ENCODE results near the gene CERS2. TPM values are rescaled to one million over a fixed set of nuclear protein-coding genes. Genes with fewer than 3 reads are reported as not detected.

CERS2 gene
- total RNA-seq, 1 donor from 2014 or later = 78.9 TPM

GRCh38 chr1:150987924-150988323 is 13.3 kb upstream of the CERS2 start:
- no peaks in the 10 kb centered on the region for H3K27me3 ChIP-seq (ENCODE audit: low read depth)
- DNase-seq = no peak
- no peaks in the 10 kb centered on the region for H3K4me1 ChIP-seq
- no peak overlapping the region for H3K27ac ChIP-seq (replicated peaks)
- H3K4me3 ChIP-seq = no peak overlapping the region
- TF ChIP-seq, protein P1, sequence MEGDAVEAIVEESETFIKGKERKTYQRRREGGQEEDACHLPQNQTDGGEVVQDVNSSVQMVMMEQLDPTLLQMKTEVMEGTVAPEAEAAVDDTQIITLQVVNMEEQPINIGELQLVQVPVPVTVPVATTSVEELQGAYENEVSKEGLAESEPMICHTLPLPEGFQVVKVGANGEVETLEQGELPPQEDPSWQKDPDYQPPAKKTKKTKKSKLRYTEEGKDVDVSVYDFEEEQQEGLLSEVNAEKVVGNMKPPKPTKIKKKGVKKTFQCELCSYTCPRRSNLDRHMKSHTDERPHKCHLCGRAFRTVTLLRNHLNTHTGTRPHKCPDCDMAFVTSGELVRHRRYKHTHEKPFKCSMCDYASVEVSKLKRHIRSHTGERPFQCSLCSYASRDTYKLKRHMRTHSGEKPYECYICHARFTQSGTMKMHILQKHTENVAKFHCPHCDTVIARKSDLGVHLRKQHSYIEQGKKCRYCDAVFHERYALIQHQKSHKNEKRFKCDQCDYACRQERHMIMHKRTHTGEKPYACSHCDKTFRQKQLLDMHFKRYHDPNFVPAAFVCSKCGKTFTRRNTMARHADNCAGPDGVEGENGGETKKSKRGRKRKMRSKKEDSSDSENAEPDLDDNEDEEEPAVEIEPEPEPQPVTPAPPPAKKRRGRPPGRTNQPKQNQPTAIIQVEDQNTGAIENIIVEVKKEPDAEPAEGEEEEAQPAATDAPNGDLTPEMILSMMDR (IDR thresholded peaks at IDR 0.05; ENCODE audit: borderline replicate concordance) = no peak
- intact Hi-C loops (cut with micrococcal nuclease) = no loop called here
- no peaks in the 10 kb centered on the region for H3K36me3 ChIP-seq
- no peaks in the 10 kb centered on the region for H3K9me3 ChIP-seq (replicated peaks)

DNA sequence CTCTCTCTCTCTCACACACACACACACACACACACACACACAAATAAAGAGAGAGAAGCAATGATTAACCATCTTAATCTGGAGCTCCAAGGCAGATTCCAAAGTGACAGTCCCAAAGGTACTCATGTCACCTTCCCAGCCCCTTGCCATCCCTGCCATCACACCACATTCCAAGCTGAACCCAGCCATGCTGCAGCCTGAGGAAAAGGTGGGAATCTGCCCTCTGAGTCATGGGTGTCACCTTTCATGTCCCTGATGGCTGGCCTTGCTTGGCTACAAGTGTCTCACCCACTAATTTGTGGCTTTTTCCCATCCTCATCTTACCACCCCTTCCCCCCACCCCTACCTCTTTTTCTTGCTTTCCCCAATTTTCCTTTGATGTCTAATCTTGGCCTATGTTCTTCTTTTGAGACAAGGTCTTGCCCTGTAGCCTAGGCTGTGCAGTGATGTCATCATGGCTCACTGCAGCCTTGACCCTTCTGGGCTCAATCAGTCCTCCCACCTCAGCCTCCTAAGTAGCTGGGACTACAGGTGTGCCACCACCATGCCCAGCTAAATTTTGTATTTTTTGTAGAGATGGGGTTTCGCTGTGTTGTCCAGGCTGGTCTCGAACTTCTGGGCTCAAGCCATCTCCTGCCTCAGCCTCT is 10.7 kb upstream of the CERS2 start:
- Histone ChIP-seq H3K36me3 (no peaks in the 10 kb centered on the region), H3K4me3 (no peak overlapping the region), H3K9me3 (replicated peaks) (no peaks in the 10 kb centered on the region), H3K27ac (replicated peaks) (no peak overlapping the region), H3K4me1 (no peaks in the 10 kb centered on the region), H3K27me3 (ENCODE audit: low read depth) (no peaks in the 10 kb centered on the region)
- TF ChIP-seq, protein P1 (IDR thresholded peaks at IDR 0.05; ENCODE audit: borderline replicate concordance) = no peak
- intact Hi-C loops (cut with micrococcal nuclease) = no loop called here
- DNase-seq = no peak

- no peaks in the 10 kb centered on the region for H3K9me3 ChIP-seq (replicated peaks)
- peaks cover 22% of the 10 kb centered on the region for H3K4me1 ChIP-seq
- no peaks in the 10 kb centered on the region for H3K36me3 ChIP-seq
- intact Hi-C loops (cut with micrococcal nuclease) = no loop called here
- no peaks in the 10 kb centered on the region for H3K27me3 ChIP-seq (ENCODE audit: low read depth)
- TF ChIP-seq, protein P1 (IDR thresholded peaks at IDR 0.05; ENCODE audit: borderline replicate concordance) = no peak
- no peak for DNase-seq
- H3K27ac ChIP-seq (replicated peaks) = no peak within 1 kb of the TSS
- no peak within 1 kb of the TSS for H3K4me3 ChIP-seq
Observed at GRCh38 chr1:150981805-150982712, 7.4 kb upstream of the CERS2 start, which contains the start of gene ANXA9. TSS of gene ANXA9 (plus strand) at chr1:150982292. CDS start at chr1:150983106, 814 bp downstream.

DNA sequence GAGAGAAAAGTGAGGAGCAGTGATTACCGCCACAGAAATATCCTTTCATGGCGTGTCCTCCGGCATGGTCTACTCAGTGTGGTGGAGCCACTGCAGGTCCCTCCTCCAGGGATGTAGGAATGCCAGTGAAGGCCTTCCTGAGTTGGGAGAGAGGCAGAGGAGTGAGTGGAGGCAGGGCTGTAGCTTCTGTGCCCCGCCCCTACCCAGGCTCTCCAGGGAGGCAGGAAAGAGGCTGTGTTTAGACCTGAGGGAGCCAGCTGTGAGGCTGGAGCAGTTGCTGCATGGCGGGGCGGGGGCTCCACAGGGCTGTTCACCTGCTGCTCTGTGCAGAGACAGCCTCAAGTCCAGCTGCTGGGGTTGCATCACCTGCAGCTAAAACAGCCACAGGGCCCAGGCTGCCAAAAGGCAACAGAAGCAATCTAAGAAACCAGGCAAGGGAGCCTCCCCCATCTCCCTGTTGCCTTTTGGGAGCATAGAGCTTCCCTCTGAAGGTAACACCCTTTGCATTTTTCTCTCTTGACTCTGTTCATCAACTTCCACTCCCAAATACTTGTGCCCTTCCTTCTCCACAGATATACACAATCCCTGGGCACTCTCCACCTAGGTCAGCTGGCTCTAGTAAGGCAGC is 6.7 kb upstream of the CERS2 start:
- H3K27ac ChIP-seq (replicated peaks) = no peak overlapping the region
- no peak for DNase-seq
- TF ChIP-seq, protein P1 (IDR thresholded peaks at IDR 0.05; ENCODE audit: borderline replicate concordance) = no peak
- no peak overlapping the region for H3K4me3 ChIP-seq
- H3K36me3 ChIP-seq = no peaks in the 10 kb centered on the region
- H3K27me3 ChIP-seq (ENCODE audit: low read depth) = no peaks in the 10 kb centered on the region
- intact Hi-C loops (cut with micrococcal nuclease) = no loop called here
- H3K4me1 ChIP-seq = peaks cover 26% of the 10 kb centered on the region
- no peaks in the 10 kb centered on the region for H3K9me3 ChIP-seq (replicated peaks)
